ENCODE results near the gene TFEC. TPM values are rescaled to one million over a fixed set of nuclear protein-coding genes. Genes with fewer than 3 reads are reported as not detected.
"Not testable (repeated sequence)": the region's sequence is repeated elsewhere in the genome, so short reads cannot be mapped to it uniquely, and the experiment has no call there.

The TFEC gene, protein sequence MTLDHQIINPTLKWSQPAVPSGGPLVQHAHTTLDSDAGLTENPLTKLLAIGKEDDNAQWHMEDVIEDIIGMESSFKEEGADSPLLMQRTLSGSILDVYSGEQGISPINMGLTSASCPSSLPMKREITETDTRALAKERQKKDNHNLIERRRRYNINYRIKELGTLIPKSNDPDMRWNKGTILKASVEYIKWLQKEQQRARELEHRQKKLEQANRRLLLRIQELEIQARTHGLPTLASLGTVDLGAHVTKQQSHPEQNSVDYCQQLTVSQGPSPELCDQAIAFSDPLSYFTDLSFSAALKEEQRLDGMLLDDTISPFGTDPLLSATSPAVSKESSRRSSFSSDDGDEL
- total RNA-seq, result 2.2 TPM

DNA sequence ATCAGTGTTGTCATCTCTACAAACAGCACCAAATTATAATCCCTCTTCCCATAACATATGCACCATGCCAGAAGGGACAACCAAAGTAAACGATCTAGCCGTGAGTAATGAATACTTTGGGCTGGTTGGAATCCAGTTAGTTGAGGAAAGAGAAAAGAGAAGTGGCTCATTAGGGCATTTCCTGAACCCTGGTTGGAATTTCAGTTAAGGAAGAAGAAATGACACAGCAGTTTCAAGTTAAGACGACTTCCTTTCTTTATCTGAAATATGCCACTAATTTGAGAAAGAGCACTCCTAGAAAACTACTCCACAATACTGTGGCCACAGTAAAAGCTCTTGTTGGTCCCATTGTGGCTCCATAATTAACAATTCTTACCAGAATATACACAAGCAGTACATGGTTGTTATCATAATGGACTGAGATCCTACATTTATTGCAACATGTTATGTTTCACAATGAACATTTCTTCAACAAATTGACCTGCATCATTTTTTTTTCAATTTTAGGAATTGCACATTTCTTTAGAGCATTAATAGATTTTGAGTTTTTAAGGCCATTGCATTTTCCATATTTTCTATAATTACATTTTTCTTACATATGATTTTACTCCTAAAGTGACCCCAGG lies at the start of gene TFEC:
Gene TFEC (minus strand): TSS at position 113 of the 626 bp plus-strand sequence. CDS start 46,322 bp downstream, outside the sequence.
- DNase-seq, result no peak

DNA sequence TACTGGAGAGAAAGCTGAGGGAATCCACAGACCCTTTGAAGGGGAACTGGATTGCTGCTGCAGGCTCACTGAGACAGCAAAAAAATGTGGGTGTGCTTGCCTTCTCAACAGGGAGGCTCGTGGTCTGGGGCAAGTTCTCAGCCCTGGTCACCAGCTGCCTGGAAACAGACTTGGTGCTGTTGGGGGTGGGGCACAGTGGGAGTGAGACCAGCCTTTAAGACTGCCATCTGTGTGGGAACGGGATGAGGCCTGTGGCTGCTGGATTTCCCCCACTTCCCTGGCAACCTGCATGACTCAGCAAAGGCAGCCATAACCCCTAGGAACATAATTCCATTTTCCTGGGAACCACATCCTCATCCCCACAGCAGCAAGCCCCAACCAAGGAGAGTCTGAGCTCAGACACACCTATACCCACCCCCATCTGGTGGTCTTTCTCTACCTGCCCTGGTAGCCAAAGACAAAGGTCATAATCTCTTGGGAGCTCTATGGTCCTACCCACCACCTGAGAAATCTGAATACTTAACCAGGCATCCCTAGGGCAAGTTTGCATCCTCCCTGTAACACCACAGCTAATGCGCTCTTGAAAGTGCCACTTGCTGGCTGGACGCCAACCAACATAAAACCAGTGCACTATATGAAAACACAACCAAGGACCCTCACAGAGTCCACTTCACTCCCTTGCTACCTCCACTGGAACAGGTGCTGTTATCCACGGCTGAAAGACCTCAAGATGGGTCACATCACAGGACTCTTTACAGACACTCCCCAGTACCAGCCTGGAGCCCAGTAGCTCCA lies 45.0 kb upstream of the TFEC start:
- DNase-seq, result no peak

DNA sequence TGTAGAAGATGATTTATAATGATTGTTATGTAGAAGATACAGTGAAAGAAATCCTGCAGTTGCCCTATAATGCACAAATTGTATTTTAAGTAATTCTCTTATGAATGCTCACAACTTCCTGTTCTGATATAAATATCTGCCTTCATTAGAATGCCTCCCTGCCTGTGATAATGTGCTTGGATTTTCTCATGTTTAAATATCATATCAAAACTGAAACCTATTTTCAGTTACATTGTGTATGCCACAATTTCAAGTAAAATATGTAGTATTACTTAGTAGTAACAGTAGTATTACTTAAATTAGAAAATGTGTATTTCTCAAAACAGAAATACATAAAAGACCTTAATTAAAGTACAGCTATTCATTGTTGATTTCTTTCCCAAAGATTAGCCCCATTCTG lies 41.1 kb upstream of the TFEC start:
- no peak for DNase-seq

DNA sequence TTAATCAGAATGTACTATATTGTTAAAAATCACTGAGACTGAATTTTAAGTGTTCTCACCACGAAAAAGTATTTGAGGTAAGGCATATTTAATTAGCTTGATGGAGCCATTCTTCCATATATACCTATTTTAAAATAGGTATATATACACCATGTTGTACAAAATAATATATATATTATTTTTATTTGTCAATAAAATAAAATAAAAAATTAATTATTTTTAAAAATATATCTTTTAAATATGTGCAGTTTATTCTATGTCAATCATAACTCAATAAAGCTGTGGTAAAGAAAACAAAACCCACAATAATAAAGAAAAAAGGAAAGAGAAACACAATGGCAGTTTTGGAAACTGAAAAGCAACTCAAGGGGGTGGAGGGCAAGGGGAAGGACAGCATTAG lies 33.6 kb upstream of the TFEC start:
- no peak for DNase-seq

DNA sequence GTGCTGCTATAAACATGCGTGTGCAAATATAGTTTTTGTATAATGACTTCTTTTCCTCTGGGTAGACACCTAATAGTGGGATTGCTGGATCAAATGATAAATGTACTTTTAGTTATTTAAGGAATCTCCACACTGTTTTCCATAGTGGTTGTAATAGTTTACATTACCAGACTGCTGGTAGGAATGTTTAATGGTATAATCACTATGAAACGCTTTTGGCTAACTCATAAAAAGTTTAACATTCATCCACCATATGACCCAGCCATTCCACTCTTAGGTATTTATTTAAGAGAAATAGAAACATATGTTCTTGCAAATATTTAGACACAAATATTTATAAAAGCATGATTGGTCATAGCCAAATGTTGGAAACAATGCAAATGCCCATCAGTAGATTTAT lies 32.1 kb upstream of the TFEC start:
- no peak for DNase-seq

DNA sequence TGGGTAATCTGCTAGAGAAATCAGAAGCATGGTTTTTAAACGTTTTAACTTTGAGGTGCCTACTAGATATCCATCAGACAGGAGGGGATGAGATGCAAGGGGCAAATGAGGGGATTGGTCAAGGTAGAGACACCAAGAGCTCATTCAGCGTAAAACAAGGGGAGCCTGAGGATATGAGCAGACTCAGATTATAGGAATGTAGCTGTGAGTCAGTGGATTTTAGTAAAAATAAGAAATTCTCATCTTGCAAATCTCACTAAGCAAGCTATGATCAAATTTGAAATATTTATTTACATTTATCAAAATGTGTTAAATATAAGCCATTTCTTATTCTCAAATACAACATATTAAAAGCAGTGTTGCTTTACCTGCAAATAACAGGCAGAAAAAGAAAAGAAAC lies 21.4 kb upstream of the TFEC start:
- no peak for DNase-seq

DNA sequence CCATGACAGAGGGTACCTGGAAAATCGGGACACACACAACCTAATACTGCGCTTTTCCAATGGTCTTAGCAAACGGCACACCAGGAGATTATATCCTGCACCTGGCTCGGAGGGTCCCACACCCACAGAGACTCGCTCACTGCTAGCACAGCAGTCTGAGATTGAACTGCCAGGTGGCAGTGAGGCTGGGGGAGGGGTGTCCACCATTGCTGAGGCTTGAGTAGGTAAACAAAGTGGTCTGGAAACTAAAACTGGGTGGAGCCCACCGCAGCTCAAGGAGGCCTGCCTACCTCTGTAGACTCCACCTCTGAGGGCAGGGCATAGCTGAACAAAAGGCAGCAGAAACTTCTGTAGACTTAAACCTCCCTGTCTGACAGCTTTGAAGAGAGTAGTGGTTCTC lies 16.7 kb upstream of the TFEC start:
- not testable (repeated sequence) for DNase-seq

DNA sequence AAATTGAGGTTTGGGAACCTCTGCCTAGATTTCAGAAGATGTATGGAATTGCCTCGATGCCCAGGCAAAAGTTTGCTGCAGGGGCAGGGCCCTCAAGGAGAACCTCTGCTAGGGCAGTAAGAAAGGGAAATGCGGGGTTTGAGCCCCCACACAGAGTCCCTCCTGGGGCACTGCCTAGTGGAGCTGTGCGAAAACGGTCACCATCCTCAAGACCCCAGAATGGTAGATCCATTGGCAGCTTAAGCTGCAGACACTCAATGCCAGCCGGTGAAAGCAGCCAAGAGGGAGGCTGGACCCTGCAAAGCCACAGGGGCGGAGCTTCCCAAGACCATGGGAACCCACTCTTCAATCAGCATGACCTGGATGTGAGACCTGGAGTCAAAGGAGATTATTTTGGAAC lies 15.0 kb upstream of the TFEC start:
- no peak for DNase-seq

DNA sequence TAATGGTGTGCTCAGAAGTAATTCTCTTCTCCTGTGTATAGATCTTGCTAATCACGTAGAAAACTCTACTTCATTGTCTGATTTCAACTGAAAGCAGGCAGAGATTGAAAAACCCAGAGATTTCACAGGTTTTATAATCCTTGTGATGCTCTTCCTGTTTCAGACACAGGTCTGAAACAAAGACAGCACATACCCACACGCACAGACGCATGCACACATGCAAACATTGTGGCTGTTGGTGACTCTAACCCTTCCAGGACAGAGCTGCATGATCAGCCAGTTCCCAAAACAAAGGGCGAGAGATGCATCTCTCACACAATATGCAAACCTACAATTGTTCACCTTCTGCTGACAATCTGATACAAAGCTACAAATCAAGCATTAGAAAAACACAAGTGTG lies 11.1 kb upstream of the TFEC start:
- DNase-seq, result no peak

DNA sequence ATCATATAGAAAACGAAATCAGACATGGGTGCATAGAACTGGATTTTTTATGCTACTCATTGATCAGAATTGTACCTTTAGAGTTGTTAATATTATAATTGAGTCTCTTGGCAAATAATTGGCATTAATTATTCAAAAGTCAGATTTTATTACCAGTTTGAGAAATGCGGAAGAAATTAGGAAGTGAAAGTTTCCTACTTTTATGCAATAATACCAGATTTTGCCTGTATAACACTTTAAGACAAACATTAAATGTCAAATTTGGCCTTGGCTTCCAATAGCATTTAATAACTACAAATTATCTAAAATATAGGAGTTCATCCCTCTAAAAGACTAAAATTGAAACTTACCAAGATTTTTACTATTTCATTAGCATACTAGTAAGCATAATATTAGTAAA lies 6.8 kb upstream of the TFEC start:
- no peak for DNase-seq

DNA sequence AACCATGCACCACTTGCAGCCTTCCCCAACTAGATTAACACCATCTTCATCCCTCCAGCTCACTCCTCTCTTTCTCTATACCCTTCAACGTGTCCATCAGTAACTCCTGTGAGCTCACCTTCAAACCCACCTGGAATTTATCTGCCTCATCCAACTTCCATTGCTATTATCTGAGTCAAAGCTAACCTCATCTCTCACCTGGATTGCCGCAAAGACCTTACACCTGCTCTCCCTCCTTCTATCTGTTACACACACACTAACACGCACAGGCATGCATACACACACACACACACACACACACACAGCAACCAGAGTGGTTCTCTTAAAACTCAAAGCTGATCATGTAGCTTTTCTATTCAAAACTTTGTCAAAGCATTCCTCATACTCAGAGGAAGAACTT lies 3.8 kb upstream of the TFEC start:
- no peak for DNase-seq

DNA sequence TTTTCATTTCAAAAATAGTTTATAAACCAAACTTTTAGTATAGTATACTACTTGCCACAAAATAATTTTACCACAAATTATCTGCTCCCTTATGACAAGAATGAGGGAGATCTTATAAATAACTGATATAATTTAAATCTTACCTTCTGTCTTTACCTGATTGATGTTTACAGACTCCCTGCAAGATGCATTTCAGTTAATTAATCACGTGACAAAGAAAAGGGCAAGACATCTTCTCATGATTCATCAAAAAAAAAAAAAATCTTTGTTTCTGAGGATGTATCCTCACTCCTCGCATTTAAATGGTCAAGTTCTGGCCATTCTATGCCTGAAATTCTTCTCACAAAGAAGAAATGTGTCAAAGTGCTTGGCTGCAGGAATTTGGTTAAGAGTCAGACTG lies 2.3 kb upstream of the TFEC start:
- no peak for DNase-seq

DNA sequence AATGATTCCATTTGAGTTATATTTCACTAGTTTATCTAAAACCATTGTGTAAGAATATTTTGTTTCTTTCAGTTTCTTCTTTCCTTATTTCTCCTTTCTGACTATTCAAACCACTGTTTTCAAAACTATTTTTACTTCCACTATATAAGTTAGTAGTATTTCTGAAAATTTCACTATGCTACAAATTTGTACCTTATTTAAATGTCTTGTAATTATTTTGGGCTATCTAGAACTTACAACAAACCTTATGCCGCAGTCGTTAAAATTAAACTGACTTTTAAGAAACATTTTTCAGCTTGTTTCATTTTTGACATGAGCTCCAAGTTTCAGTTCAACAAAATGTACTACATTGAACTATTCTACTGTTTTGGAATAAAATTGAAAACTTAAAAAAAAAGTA lies 1.8 kb downstream of the TFEC start:
- no peak for DNase-seq

DNA sequence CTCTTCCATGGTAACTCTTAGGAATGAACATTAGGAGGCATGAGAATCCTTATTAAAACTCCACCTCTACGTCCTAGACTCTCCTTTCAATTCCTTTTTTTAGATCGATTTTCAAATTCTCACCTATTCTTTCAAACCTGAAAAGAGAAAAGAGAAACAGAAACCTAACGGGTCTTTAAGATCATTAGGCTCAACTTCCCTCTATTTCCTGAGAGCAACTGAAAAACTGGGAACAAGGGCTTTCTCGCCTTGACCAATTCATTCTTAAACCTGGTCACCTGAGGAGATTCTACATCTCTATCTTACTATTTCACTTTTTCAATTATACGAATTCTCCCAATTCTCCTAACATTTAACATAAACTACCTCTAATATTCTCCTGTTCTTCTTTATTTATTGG lies 2.8 kb downstream of the TFEC start:
- no peak for DNase-seq

DNA sequence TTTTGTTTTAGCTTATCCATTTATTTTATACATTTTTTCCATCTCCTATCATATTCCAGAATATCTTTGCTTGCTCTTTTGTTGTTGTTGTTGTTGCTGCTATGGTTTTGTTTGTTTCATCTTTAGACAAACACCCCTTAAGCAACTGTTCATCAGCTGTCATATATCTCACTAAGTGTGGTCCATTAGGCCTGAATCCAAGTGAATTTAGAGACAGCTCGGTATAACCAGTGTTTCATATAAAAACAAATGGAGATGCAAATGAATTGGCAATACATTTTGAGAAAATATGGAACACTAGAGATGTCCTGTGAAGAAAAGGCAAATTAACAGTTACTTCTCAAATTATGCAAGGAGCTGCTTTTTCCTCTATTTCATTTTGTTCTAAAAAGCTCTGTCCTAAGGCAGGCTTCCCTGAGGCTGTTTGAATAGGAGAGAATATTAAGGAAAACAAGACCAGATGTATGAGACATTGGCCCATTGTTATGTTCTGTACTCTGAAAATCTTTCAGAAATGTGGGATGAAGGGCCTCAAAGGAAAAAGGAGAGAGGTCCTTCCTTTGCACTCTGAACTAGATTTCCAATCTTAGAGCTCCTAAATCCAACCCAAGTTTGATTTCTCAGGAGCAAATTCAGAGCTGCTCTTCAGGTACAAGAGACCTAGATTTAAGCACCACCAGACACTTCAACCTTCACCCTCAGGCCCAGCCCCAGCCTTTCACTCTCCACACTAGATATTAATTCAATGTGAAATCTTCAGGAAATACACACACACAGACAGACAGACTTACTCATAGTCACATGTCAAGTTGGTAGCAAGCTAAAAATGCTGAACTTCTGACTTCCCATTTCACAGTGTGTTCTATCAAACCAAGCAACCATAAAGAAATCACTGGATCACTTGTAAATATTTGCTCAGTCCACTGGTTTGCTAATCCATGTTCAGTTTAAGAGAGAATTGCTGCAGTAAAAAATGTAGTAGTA lies 5.4 kb downstream of the TFEC start:
- no peak for DNase-seq

DNA sequence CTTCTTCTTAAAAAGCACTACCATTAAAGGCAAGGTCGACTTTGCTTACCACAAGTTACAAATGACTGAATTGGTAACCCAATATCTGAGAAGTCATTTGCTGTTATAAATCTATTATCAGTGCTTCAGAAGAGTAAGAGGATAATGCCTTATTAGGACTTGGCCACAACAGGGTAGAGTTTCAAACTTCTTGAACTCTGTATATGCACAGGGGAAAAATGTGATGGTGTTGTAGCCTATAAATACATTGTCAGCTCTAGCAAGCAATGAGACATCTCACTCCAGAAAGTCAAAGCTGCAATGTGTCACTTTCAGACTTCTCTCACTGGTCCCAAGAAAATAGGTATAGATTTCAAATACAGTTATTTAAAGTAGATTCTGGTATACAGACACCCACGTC lies 9.3 kb downstream of the TFEC start:
- DNase-seq, result no peak

DNA sequence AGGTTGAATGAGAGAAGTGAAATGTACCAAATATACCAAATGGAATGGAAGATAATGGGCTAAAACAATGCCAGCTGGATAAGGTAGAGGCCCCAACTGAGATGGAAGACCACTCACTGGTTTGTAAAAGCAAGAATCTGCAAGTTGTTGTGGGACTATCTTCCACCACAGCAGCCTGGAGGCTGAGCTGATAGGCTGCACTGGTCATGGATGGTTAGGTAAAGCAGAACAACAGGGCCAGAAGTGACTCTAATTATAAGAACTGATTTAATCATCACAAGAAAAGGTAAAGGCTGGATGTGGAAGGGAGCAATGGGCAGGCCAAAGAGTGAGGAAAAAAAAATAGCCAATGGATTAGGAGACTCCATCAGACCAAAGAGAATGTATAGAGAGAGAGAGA lies 11.8 kb downstream of the TFEC start:
- DNase-seq, result no peak

DNA sequence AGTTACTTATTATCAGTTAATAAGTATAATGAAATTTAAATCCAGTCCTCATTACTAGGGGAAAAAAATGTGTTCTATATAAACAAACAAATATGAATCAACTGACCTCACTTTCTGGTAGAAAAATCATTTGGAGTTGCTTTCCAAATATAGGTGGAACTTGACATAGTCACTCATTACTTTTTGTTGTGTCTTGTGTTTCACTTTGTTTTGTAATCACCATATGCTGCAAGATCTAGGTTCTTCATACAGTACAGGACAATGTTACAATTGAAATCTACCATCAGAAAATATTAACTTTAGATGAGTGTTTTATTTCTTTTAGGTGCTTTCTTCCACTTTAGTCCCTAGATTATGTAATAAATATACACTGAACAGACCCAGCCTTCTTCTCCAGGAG lies 16.9 kb downstream of the TFEC start:
- no peak for DNase-seq

DNA sequence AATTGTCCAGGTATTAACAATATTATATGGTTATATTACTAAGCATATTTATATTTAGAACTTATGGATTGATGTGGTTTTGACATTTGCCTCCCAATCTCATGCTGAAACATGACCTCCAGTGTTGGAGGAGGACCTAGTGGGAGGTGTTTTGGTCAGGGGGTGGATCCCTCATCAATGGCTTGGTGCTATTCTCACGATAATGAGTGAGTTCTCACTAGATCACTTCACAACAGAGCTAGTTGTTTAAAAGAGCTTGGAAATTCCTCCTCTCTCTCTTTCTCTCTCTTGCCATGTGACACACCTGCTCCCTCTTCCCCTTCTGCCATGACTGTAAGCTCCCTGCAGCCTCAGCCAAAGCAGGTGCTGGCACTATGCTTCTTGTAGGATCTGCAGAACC lies 19.0 kb downstream of the TFEC start:
- DNase-seq, result no peak

DNA sequence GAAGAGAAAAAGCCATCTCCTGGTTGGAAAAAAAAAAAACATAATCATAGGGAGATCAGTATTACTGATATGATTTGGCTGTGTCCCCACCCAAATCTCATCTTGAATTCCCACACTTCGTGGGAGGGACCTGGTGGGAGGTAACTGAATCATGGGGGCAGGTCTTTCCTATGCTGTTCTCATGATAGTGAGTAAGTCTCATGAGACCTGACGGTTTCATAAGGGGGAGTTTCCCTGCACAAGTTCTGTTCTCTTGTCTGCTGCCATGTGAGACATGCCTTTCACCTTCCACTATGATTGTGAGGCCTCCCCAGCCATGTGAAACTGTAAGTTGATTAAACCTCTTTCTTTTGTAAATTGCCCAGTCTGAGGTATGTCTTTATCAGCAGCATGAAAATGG lies 25.8 kb downstream of the TFEC start:
- not testable (repeated sequence) for DNase-seq

DNA sequence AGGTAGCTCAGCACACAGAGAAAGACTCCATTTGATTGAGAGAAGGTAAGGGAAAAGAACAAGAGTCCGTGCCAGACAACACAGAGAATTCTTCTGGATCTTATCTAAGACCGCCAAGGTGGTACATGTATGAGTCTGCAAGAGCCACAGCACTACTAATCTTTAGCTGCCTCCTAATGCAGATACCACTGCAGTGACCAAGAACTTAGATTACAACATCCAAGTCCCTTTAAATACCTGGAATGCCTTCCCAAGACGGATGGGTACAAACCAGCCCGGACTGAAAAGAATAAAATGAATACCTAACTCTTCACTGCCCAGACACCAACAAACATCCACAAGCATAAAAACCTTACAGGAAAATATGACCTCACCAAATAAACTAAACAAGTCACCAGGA lies 33.3 kb downstream of the TFEC start:
- no peak for DNase-seq

DNA sequence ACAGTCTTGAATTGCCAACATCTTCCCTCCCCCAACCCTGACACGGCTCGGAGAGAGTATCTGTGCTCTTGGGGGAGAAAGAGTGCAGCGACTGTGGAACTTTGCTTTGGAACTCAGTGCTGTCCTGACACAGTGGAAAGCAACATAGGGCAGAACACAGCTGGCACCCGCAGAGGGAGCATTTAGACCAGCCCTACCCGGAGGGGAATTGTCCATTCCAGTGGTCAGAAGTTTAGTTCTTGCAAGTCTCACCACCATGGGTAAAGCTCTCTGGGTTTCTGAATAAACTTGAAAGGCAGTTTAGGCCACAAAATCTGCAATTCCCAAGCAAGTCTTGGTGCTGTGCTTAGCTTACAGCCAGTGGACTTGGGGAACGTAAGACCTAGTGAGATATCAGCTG lies 34.9 kb downstream of the TFEC start:
- DNase-seq, result no peak

All from occipital lobe (tissue), 2 donors.